ENCODE results near the gene ULK4.

The ULK4 gene

GRCh38 chr3:41601404-41601987 is 360.4 kb downstream of the ULK4 start:
- Histone ChIP-seq H4K20me1 (ENCODE audit: control insufficient read depth, insufficient read depth, low read depth, low read length) (no peaks in the 10 kb centered on the region), H3K27me3 (ENCODE audit: control insufficient read depth, low read length) (no peaks in the 10 kb centered on the region), H3K27ac (ENCODE audit: low read depth, low read length) (no peak overlapping the region), H3F3A (ENCODE audit: control insufficient read depth, insufficient read depth) (no peaks in the 10 kb centered on the region), H3K4me3 (ENCODE audit: low read length) (no peak overlapping the region), H3K4me1 (ENCODE audit: control insufficient read depth, low read length) (no peaks in the 10 kb centered on the region), H3K4me2 (ENCODE audit: low read length) (no peak overlapping the region), H3K36me3 (ENCODE audit: control insufficient read depth, low read length) (no peaks in the 10 kb centered on the region), H3K9me2 (replicated peaks; ENCODE audit: control insufficient read depth, low read length) (no peaks in the 10 kb centered on the region), H3K79me2 (ENCODE audit: control insufficient read depth, low read length) (no peaks in the 10 kb centered on the region), H3K9me3 (ENCODE audit: control insufficient read depth, insufficient read depth, low read length) (no peaks in the 10 kb centered on the region)
- TF ChIP-seq CTCF (IDR thresholded peaks at IDR 0.05; ENCODE audit: low read depth, low read length, poor library complexity, severe bottlenecking) (no peak), EZH2phosphoT487 (IDR thresholded peaks at IDR 0.05; ENCODE audit: borderline replicate concordance, low read length) (no peak)

GRCh38 chr3:41600616-41601015 is 361.3 kb downstream of the ULK4 start:
- no peaks in the 10 kb centered on the region for H3K9me3 ChIP-seq (ENCODE audit: control insufficient read depth, insufficient read depth, low read length)
- H4K20me1 ChIP-seq (ENCODE audit: control insufficient read depth, insufficient read depth, low read depth, low read length), result no peaks in the 10 kb centered on the region
- no peak overlapping the region for H3K4me2 ChIP-seq (ENCODE audit: low read length)
- no peak overlapping the region for H3K4me3 ChIP-seq (ENCODE audit: low read length)
- H3F3A ChIP-seq (ENCODE audit: control insufficient read depth, insufficient read depth), result no peaks in the 10 kb centered on the region
- H3K27me3 ChIP-seq (ENCODE audit: control insufficient read depth, low read length), result no peaks in the 10 kb centered on the region
- no peaks in the 10 kb centered on the region for H3K36me3 ChIP-seq (ENCODE audit: control insufficient read depth, low read length)
- no peaks in the 10 kb centered on the region for H3K79me2 ChIP-seq (ENCODE audit: control insufficient read depth, low read length)
- no peaks in the 10 kb centered on the region for H3K4me1 ChIP-seq (ENCODE audit: control insufficient read depth, low read length)
- TF ChIP-seq EZH2phosphoT487 (IDR thresholded peaks at IDR 0.05; ENCODE audit: borderline replicate concordance, low read length), result no peak
- no peak for TF ChIP-seq CTCF (IDR thresholded peaks at IDR 0.05; ENCODE audit: low read depth, low read length, poor library complexity, severe bottlenecking)
- H3K9me2 ChIP-seq (replicated peaks; ENCODE audit: control insufficient read depth, low read length), result no peaks in the 10 kb centered on the region
- no peak overlapping the region for H3K27ac ChIP-seq (ENCODE audit: low read depth, low read length)

GRCh38 chr3:41599127-41599484 is 362.8 kb downstream of the ULK4 start:
- no peak overlapping the region for H3K27ac ChIP-seq (ENCODE audit: low read depth, low read length)
- no peaks in the 10 kb centered on the region for H4K20me1 ChIP-seq (ENCODE audit: control insufficient read depth, insufficient read depth, low read depth, low read length)
- no peaks in the 10 kb centered on the region for H3K9me2 ChIP-seq (replicated peaks; ENCODE audit: control insufficient read depth, low read length)
- no peaks in the 10 kb centered on the region for H3K36me3 ChIP-seq (ENCODE audit: control insufficient read depth, low read length)
- no peaks in the 10 kb centered on the region for H3K79me2 ChIP-seq (ENCODE audit: control insufficient read depth, low read length)
- no peak for TF ChIP-seq CTCF (IDR thresholded peaks at IDR 0.05; ENCODE audit: low read depth, low read length, poor library complexity, severe bottlenecking)
- TF ChIP-seq EZH2phosphoT487 (IDR thresholded peaks at IDR 0.05; ENCODE audit: borderline replicate concordance, low read length), result no peak
- H3F3A ChIP-seq (ENCODE audit: control insufficient read depth, insufficient read depth), result no peaks in the 10 kb centered on the region
- no peak overlapping the region for H3K4me3 ChIP-seq (ENCODE audit: low read length)
- no peaks in the 10 kb centered on the region for H3K4me1 ChIP-seq (ENCODE audit: control insufficient read depth, low read length)
- no peak overlapping the region for H3K4me2 ChIP-seq (ENCODE audit: low read length)
- H3K27me3 ChIP-seq (ENCODE audit: control insufficient read depth, low read length), result no peaks in the 10 kb centered on the region
- H3K9me3 ChIP-seq (ENCODE audit: control insufficient read depth, insufficient read depth, low read length), result no peaks in the 10 kb centered on the region

All from DOHH2 (cell line).